AG04449 (cell line): ENCODE measurements around the gene TMEM167A.

ENCODE experiments used
- CTCF ChIA-PET: fragments of 350-600 bp; formaldehyde crosslinking; extraction: SDS; loops from one replicate; lab custom pipeline; 2021; ENCODE audit warnings: antibody characterized with exemption; lab: Yijun Ruan, JAX
- POLR2A ChIA-PET: fragments of 400-600, 350-600 bp; formaldehyde crosslinking; extraction: SDS; loops from one replicate; lab custom pipeline; 2020; ENCODE audit warnings: antibody characterized with exemption, inconsistent platforms; lab: Yijun Ruan, JAX
- DNase-seq: peaks from one replicate; pipeline ENCODE4 v3.0.0-alpha.2; 2010; ENCODE audit warnings: low read depth, low spot score
- H3K4me3 ChIP-seq: 2 replicates; pipeline ENCODE4 v1.5.1; 2011; ENCODE audit warnings: low read depth, mild to moderate bottlenecking, control low read depth, low read length
- TF ChIP-seq, protein P1 (sequence below): IDR thresholded peaks from one replicate; pipeline ENCODE4 v1.5.1; 2011; ENCODE audit warnings: mild to moderate bottlenecking, moderate library complexity, low read length, control low read depth, inconsistent platforms; ENCODE audit not compliant: insufficient read depth; ENCODE audit errors: missing control alignments

Gene TMEM167A

DNA sequence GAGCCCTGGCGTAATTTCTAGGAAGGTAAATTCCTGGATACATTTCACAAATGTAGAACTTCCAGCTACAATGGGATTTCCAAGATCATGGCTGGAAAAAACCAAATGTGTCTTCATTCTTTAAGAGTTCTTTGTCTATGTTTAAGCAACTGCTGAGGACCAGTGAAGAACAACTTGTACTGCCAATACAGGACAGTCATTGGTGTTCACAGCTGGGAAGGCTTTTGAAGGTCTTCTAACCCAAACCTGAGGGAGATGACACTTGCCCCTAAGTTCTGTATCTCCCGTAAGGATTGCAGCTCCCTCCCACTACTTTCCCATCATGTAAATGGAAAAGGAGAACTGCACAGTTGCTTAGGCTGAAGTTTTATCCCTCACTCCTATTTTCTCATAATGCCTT, 28.4 kb downstream of the TMEM167A start:
- TF ChIP-seq, protein P1, sequence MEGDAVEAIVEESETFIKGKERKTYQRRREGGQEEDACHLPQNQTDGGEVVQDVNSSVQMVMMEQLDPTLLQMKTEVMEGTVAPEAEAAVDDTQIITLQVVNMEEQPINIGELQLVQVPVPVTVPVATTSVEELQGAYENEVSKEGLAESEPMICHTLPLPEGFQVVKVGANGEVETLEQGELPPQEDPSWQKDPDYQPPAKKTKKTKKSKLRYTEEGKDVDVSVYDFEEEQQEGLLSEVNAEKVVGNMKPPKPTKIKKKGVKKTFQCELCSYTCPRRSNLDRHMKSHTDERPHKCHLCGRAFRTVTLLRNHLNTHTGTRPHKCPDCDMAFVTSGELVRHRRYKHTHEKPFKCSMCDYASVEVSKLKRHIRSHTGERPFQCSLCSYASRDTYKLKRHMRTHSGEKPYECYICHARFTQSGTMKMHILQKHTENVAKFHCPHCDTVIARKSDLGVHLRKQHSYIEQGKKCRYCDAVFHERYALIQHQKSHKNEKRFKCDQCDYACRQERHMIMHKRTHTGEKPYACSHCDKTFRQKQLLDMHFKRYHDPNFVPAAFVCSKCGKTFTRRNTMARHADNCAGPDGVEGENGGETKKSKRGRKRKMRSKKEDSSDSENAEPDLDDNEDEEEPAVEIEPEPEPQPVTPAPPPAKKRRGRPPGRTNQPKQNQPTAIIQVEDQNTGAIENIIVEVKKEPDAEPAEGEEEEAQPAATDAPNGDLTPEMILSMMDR = no peak
- H3K4me3 ChIP-seq = no peak overlapping the region
- no peak for DNase-seq
- ChIA-PET POLR2A (interaction anchor here (0.6 kb wide), 1 partner anchor 689 kb away, joined by 3 read pairs; no protein-coding TSS in a partner anchor), CTCF (no interaction called here)

DNA sequence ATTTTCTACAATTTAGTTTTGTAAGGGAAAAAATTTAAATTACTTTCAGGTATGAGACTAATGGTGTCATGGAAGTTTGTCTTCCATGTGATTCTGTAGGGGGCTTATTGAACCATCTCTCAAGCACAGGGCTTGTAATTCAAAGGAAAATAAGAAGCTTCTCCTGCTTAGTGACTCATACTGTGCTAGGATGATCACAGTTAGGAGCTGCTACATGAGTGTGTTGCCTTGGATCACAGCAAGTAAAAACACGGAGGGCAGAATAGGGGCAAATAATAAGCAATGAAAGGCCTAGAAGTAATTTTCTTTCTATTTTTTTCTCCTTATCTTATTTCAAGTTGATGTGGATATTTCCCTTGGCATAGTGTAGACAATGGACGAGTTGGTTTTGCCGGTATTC, 28.9 kb downstream of the TMEM167A start:
- TF ChIP-seq, protein P1 = no peak
- POLR2A ChIA-PET = interaction anchor here (0.6 kb wide), 1 partner anchor 688 kb away, joined by 3 read pairs; no protein-coding TSS in a partner anchor
- H3K4me3 ChIP-seq = no peak overlapping the region
- DNase-seq = no peak
- CTCF ChIA-PET = no interaction called here

- DNase-seq = no peak
- no peak overlapping the region for H3K4me3 ChIP-seq
- CTCF ChIA-PET = no interaction called here
- TF ChIP-seq, protein P1 = no peak
- POLR2A ChIA-PET = interaction anchor here (0.6 kb wide), 1 partner anchor 21 kb away, joined by 3 read pairs; no protein-coding TSS in a partner anchor
Measured at GRCh38 chr5:83044926-83045325, 32.3 kb downstream of the TMEM167A start.

- no peak overlapping the region for H3K4me3 ChIP-seq
- no peak for DNase-seq
- ChIA-PET POLR2A (no interaction called here), CTCF (no interaction called here)
- TF ChIP-seq, protein P1 = no peak
Measured at GRCh38 chr5:83042507-83042906, 34.7 kb downstream of the TMEM167A start.

DNA sequence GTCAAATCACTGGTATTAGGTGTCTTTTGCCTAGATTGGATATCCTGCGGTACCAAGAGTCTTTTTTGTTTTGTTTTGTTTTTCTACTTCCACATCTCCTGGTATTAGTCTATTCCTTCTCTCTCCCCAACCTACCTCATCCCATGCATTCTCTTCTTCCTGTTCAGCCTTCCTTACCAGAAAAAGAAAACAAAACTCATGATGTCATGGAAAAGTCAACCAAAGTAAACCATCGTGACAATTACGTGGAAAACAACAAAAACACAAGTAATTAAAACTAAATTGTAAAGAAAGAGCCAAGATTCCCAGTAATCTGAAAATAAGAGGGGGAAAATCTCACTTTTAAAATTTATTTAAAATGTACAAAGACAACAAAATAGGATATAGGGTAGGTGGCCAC, 38.3 kb downstream of the TMEM167A start:
- TF ChIP-seq, protein P1 = no peak
- no peak for DNase-seq
- ChIA-PET CTCF (no interaction called here), POLR2A (no interaction called here)
- no peak overlapping the region for H3K4me3 ChIP-seq

DNA sequence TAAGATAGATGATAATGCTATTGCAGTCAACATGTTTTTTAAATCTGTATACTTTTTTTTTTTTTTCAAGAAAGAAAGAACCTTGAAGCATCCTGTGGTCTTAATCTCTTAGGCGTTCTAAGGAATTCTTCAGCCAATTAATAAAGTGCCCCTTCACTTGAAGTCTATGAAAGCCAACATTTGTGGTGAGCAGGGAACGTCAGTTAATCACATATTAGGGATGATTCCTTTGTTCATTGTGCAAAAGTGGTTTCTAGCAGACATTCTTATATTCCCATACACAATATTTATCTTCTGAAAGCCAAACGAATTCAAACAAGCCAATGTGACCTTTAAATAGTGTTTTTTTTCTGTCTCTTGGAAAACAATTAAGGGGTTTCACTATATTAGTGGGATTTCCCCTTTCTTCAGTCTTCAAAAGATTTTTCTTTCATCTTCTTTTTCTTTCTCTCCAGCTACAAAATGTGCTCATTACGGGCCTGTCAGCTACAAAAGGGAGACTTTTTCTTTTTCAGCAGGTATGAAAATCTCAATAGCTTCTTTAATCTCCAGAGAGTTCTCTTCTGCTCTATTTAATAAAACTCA, 40.1 kb downstream of the TMEM167A start:
- DNase-seq = no peak
- ChIA-PET POLR2A (no interaction called here), CTCF (interaction anchor here (1.0 to 1.6 kb wide), 2 partner anchors 391 to 393 kb away, joined by 3 to 4 read pairs; no protein-coding TSS in a partner anchor)
- H3K4me3 ChIP-seq = no peak overlapping the region
- TF ChIP-seq, protein P1 = no peak
